IPS-NIHi7 (cell line): ENCODE data around the gene PLXNB1.

Experiments
- DNase-seq: peaks from one replicate; pipeline ENCODE4 v3.0.0; 2012; ENCODE audit warnings: mixed read lengths; ENCODE audit errors: extremely low spot score

PLXNB1 gene

GRCh38 chr3:48405971-48406370, 23.9 kb downstream of the PLXNB1 start:
- no peak for DNase-seq

GRCh38 chr3:48405343-48405881, 24.5 kb downstream of the PLXNB1 start:
- DNase-seq: no peak

GRCh38 chr3:48404440-48405342, 25.2 kb downstream of the PLXNB1 start:
- no peak for DNase-seq

- DNase-seq: no peak
Observed at GRCh38 chr3:48403533-48404439, 26.1 kb downstream of the PLXNB1 start.

GRCh38 chr3:48402907-48403306, 27.0 kb downstream of the PLXNB1 start:
- DNase-seq: no peak

- no peak for DNase-seq
Observed at GRCh38 chr3:48402281-48402732, 27.6 kb downstream of the PLXNB1 start.

- DNase-seq: peak; percentile 13
Observed at GRCh38 chr3:48401434-48401901, 28.4 kb downstream of the PLXNB1 start.

GRCh38 chr3:48400824-48401433, 29.0 kb downstream of the PLXNB1 start:
- DNase-seq: peak; percentile 89

- peak; percentile 13 for DNase-seq
Observed at GRCh38 chr3:48399387-48400172, 30.3 kb downstream of the PLXNB1 start.

DNA sequence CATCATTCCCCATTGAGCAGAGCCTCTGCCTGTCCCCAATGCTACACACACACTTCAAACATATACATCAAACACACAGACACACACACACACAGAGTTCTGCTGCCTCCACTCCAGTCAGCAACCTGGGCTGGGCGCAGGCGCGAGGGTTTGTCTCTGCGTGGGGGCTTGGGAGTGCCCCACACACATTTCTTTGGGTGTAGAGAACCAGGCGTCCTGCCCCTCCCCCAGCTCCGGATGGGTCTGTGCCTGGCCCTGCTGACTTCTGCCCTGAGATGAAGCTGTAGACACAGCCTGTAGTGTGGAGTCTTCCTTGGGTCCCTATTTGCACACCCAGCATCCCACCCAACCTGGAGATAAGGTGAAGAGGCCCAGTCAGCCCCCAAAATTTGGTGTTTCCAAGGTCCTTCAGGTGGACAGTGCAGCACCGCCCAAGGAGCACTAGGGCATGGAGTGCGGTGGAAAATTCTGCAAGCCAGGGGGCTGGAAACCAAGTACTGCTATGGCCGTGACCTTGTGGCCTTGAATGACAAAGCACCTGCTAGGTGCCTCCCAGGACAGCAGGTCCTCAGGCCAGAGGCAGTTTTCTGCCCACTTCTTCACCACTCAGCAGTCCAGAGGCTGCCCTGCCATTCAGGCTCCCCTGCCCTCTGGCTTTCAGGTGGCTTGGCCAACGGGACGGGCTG, 31.0 kb downstream of the PLXNB1 start:
- DNase-seq: peak; percentile 24

- peak; percentile 10 for DNase-seq
Observed at GRCh38 chr3:48397767-48398681, 31.9 kb downstream of the PLXNB1 start.

GRCh38 chr3:48395714-48396113, 34.2 kb downstream of the PLXNB1 start:
- DNase-seq: no peak

DNA sequence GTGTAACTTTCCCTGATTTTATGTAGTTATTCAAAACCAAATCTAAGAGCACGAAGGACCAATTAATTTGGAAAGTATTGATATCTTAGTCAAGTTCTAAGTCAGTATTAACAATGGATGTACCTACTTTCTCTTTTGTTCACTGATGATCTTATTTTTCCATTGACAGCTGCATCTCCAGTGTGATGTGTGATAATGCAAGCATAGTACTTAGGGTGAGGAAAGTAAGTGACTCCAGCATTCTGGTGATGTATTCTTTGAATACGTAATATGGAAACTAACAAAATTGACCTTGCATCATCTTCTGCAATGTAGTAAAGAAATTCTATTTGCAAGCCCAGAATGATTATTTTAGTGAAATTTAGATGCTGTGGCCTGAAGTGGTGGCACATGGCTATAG, 35.5 kb downstream of the PLXNB1 start:
- DNase-seq: no peak

- DNase-seq: no peak
Observed at GRCh38 chr3:48388966-48389365, 40.9 kb downstream of the PLXNB1 start.

DNA sequence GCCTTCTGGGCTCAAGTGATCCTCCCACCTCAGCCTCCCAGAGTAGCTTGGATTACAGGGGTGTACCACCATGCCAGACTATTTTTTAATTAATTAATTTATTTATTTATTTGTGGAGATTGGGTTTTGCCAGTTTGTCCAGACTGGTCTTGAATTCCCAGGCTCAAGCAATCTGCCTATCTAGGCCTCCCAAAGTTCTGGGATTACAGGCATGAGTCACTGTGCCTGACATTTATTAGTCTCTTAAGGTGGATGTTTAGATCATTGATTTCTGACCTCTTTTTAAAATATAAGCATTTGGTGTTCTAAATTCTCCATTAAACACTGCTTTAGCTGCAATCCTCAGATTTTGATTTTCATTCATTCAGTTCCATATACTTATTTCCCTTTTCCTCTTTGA, 42.3 kb downstream of the PLXNB1 start:
- DNase-seq: no peak

- no peak for DNase-seq
Observed at GRCh38 chr3:48372862-48373435, 56.9 kb downstream of the PLXNB1 start.

GRCh38 chr3:48372377-48372770, 57.5 kb downstream of the PLXNB1 start:
- no peak for DNase-seq

GRCh38 chr3:48371651-48372376, 58.1 kb downstream of the PLXNB1 start, which contains the start of gene FBXW12:
TSS of gene FBXW12 (plus strand) at chr3:48372219. CDS start at chr3:48372768, 549 bp downstream.
- no peak for DNase-seq
